GM21360 (cell line): Measurements from ENCODE around the gene KMT2E.

Experiments
- ATAC-seq: cut with Tn5 transposase; IDR thresholded peaks from one replicate; pipeline ENCODE4 v1.9.1; 2021; ENCODE audit warnings: mild to moderate bottlenecking, moderate library complexity; ENCODE audit not compliant: unreplicated experiment

Gene KMT2E

DNA sequence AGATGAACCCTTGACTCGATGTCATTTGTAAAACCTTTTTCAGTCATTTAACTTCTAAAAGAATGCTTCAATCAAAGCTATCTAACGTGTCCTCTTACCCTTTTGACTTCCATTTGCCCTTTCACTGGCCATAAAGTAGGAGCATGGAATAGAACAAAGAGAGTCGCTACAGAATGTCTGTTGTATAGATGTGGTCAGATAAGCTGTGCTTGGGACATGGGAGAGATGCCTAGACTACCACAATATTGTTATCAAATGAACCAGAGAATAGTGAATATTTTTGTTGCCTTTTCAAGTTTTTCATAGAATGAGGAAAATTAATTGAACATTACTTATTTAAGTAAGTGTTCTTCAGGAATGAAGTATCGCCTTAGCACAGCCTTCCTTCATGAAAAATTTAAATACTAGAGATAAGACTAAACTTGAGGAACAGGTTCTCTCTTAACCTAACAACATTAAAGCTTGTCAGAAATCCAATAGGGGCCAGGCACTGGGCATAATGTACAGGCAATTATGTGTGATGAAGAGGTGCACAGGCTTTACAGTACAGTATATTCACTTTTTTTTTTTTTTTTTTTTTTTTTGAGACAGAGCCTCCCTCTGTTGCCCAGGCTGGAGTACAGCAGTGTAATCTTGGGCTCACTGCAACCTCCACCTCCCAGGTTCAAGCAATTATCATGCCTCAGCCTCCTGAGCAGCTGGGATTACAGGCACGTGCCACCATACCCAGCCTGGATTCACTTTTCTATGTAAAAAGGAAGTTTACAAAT, 7.5 kb upstream of the KMT2E start:
- ATAC-seq, result no peak

DNA sequence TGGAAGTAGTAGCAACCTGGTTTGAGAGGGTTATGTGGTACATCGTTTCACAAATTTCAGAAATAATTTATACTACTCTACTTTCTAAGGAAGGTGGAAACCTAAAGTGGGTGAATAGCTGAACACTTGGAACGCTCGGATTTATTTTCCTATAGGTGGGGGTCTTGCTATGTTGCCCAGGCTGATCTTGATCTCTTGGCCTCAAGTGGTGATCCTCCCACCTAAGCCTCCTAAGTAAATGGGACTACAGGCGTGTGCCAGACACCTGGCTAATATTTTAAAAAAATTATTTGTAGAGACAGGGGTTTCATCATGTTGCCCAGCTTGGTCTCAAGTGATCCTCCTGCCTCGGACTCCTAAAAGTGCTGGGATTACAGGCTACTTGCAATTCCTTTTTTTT, 6.7 kb upstream of the KMT2E start:
- no peak for ATAC-seq

DNA sequence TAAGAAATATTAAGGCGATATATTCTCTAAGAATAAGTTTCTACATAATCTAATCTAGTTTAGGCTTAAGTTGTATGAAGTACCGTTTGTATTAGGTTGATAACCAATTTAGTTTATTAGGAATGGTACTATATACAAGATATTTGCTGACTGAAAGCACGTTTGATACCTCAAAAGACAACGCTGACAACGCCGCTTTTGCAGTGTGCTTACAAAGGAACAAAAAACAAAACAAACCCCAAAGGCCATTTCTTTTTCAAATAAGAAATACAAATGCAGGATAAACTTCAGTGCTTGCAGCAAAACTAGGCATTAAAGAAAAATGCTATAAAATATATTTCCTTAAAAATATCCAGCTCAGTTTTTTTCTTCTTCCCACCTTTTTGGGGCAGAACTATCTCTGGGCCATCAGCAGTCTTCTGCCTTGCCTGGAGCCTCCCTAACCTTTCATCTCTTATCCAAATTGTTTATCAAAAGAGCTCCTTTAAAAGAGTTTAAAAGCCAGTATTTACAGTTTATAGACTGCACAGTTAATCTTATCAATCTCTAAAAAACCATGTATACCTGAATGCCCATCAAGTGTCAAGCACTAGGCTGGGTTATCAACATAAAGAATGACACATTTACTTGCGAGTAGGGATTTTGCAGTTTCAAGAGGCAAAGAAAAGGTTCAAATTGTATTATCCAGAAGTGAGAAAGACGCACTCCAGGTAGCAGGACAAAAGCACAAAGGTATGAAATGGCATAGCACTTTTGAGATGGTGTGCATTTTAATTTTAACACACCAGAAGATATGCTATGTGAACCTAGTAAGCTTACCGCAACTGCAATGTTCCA, 4.1 kb upstream of the KMT2E start:
- ATAC-seq, result no peak

DNA sequence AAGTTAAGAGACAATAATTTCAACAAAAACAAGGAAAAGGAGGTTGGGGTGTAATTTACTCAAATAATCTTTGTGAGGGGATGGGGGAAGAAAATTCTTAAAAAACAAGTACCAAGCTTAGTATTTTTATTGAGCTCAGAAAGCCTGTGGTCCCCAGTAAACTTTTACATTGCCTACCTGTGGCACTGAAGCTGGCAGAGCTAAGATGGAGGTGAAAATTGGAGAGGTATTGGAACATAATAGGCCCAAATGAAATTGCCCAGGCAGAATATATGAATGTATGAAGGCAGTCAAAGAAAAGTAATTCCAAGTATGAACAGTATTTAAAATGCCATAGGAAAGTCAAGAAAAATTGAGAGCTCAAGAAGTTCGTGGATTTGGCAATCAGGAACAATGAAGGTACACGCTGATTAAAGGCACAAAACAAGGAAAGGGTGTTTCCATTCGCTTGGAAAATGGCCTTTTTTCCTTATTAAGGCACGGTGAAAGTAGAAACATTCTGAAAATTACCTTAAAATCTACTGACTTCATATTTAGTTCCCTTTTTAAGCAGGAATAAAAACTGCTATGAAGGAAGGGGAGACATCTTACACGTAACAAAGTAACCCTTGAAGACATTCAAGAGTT, 3.4 kb upstream of the KMT2E start:
- ATAC-seq, result no peak

DNA sequence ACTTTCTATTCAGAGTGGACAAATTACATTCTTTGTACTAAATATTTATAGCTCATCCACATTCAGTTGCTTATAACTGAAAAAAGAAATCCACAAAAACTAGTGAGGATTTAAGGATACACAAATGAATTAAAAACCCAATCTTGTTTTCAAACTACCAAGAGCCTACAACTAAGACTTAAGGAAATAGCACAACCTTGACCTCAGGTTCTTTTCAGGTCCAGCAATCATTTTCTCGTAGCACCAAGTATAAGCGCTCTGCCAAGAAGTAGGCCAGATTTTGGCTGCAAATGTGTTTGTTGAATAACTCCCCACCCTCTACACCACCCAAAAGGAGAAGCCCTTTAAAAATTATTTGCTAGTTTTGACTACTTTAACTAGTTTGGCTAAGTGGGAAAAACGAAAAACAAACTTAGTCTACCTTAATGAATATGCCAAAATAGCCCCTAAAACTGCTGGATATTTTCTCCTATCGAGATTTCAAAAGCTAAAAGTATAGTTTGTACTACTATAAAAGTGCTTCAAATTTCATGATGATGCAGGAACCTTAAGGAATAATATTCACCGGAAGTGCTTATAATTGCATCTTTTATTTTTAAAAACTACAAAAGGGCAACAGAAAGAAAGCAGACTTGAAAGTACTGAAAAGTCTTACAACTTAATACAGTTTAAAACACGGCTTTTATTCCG, 2.7 kb upstream of the KMT2E start:
- ATAC-seq, result no peak

DNA sequence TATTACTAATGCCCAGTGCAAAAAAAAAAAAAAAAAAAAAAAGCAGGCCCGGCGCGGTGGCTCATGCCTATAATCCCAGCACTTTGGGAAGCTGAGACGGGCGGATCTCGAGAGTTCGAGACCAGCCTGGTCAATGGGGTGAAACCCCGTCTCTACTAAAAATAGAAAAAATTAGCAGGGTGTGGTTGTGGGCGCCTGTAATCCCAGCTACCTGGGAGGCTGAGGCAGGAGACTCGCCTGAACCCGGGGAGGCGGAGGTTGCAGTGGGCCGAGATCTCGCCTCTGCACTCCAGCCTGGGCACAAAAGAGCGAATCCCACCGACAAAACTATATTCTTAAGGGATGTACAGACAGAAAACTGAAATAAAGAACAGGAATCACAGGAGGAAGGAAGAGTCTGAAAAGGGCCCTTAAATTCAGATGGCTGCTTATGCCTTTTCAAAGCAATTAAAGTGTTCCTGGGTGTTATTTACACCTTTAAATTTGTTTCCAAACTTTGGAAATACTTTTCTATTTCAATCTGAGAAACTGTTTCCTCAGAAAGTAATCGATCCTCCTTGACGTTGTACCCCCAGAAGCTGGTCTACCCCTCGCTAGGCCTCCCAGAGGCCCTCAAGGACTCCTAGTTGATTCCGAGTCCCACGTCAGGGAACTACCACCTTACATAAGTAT, 2.0 kb upstream of the KMT2E start:
- no peak for ATAC-seq

DNA sequence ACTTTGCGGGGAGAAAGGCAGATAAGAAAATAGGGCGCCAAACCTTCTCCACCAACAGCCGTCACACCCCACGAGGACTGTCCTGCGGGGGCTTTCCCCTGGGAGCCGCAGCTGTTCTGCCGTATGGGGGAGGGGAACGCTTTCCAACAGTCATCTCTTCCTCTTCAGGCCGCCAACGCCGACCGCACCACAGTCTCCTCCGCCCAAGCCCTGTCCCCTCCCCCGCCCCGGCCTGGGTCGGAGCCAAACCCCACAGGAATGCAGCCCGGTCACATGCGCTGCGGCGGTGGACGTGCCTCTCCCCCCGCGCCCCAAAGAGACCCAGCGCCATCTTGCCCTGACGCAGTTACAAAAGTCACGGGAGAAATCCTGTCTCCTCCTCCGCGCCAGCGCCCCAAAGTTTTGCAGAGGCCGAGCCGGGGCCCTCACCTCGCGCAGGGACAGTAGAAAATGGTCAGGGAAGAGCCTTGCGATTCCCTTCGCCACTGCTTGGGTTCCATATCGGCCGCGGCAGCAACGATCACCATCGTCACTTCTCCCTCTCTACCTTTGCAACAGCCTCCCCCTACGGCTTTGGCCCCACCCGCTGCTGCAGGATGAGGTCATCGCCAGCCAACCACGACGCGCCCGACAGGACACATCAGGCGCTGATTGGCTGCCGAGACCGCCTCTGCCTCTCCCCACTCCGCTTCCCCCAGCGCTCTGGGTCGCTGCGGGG, 1.3 kb upstream of the KMT2E start:
- ATAC-seq, result peak; percentile 67

DNA sequence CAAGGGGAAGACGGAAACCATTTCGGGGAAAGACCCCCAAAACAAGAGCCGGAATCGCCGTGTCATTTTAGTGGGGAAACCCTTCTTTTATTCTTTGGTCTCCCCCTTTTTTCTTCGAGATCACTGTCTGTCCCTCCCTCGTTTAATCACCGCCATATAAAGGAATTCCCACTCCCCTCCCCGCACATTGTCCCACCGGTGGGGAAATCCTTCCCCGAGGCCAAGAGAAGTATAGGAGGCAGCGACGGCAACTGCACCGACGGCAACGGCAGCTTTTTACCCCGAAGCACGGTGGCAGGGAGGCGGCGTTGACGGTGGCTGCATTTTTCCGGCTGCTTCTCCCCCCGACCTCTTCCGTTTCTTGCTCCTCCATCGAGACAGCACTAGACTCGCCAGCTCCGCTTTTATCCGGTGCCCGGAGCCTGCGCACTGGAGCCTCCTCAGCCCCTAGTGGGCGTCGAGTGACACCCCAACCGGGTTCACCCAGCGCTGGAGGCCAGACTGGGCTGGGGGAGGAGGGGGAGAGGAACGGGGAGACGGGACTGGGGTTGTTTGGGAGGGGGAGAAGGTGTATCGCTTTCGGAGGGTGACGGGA, 687 bp upstream of the KMT2E start:
- peak; percentile 32 for ATAC-seq

DNA sequence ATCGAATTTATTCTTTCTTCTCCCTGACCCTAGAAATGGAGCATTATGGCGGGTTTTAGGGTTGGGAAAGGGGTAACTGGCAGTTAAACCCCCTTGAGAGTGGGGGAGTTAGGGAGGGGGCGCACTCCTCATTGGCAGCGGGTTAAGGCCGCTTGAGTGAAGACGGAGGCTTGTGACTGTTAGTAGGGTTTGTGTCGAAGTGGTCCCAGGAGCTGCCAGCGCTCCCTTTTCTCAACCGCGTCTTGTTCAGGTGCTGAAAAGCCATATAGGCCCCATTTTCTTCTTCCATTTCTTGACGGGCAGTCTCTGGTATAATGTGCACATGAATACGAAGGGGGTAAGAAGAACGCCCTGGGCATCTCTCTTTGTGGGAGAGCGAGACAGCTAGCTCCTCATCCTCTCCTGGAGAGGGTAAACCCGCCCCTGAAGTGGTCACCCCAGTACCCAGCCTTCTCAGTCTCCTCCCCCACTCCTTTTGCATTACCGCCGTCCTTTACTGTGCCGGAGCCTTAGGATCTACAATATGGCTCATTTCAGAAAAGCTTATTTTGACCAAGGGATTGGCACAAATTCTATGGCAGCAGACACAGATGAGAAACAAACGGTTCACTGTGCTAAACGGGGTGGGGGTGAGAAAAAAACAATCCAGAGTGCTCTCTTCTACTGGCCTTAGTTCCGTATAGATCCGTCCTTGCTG, 836 bp downstream of the KMT2E start:
- ATAC-seq, result no peak

DNA sequence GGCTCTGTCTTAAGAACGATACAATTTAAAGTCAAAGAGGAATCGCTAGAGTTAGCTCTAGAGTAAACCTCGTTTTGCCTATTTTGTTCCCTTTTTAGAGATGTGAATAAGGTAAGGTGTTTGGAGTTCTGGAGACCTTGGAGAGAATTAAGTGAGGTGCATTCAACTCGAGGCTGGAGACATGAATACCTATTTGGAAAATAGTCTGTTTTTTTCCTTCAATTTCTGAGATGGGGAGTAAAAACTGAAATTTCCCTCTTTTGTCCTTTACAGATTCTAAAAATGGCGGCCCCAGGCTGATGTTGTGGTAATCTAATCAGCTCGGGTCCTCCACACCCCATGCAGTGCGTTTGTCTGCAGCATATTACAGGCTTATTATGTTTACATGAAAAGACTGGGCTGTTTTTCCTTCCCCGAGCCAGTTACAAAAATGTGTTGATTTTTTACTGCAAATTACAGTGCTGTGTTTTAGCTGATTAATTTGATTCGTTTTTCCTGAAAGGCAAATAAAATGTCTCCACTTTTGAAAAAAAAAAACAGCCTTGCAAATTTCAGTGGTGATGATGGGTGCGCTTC, 1.5 kb downstream of the KMT2E start:
- no peak for ATAC-seq

DNA sequence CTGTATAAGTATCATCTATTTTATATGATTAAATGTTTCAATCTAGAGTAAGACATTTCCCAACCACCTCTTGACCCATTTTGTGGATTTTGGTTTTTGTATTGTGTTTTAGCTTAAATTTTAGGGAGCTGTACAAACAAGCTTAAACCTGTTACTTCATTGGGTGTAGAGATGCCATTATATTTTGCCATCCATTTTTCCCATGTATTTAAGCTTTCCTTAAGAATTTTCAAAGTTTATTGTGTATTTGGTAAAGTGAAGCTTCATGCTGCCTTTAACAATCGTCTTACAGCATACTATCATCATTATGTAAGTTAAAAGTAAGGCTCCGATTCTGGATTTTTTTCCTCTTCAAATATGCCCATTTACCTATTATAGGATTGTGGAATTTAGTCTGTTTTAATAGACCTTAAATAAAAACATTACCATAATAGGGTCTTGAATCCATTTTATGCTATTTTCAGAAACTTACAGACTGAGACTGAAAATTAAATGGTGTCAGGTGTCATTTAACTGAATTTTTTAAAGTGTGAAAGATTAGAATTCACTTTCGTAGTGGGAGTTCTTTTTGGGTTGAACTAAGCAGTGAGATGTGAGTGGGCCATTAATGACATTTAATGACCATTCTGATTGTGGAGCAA, 2.2 kb downstream of the KMT2E start:
- ATAC-seq, result no peak

DNA sequence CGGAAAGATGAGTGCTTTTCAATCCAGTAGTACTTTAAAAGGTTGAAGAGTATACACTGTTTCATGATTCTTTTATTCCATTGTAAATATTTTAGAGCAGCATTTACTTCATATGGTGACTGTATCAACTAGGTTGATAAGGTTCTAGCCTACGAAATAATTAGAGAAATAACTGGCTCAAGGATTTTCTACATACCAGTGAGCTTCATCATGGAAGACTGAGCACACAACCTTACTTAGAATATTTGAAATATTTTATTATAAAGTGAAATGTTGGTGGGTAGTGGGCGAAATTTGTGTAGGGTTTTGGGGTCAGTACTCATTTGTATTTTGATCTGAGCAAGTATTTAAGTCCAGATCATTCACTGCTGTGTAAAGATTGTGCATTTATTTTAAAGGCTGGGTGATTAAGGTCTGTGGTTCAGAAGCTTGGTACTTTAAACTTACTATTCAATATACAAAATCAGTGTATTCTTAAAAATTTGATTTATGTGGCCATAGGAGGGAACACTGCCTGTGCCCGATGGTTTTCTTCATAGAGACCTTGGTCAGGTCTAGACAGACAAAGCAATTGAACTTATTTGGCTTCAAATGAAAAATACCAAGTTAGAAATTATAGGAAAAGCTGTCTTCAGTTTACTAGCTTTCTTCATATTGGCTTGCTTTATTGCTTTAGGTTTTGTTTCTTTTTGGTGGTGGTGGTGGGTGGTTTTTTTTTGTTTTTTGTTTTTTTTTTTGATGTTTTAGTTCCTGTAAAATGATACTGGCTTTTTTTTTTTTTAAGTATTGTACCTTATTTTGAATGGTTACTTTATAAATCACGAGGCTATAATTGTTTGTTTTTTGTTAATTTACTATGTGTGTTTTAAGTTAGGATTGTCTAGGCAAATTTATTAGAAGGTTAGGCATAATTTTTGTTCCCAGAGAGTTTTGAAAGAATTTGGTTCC, 3.0 kb downstream of the KMT2E start:
- ATAC-seq, result no peak

DNA sequence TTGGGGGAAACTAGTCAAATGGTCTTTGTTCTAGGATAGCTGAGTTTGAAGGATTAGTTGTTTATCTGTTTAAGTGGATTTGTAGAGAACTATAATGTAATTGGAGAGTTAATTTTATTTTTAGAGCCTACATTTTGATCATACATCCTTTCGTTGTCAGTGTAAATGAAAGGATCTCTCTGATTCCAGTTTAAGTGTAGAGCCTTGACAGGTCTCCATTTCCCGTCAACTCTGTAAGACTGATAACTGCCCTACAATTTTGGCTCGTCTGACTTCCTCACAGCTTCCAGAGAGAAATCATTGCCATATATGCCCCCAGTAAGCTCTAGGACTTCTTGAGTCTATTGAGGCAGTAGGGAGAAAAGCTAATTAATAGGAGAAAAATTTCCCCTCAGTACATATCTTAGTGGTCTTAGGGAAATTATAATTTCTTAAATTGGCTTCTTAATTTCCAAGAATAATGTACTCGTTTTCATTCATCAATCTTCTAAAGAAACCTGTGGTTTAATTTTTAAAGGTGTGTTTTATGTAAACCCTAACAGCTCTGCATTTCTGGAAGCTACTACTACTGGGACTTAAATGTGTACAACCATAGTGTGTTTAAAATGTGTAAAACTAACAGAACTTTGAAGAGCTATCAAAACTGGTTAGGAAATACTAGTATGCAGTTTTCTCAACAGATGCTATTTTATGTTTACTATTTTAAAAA, 3.8 kb downstream of the KMT2E start:
- no peak for ATAC-seq

DNA sequence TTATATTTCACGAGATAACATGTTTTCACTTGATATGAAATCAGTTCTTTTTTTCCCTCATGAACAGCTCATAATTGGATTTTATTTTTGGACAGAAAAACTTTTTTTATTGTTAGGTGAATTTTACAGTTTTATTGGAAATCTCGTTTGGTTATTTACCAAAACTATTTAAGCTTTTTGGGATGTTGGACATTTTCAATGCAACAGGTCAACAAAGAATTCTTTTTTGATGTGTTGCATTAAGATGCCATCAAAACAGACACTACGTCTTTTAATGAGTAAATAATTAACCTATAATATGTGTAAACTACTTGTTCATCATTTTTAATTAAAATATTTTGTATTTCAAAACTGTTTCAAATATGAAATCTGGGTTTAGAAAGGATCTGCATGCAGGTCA, 5.3 kb downstream of the KMT2E start:
- ATAC-seq, result no peak

DNA sequence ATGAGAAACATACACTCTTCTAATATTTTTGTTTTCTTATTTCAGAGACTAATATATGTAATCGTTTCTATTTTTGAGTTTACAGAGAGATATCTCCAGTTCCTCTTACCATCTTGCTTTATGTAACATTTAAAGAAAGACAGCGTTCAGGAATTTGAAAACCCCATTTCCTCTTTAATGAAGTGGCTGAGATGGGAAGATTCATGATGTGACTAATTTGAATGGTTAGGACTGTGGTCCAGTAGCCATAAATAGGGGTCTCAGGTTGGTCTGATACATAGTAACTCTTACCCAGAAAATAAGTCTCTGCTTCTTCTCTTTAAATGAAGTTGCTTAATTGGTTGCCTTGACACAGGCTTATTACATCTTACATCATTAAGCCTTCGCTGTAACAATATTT, 6.9 kb downstream of the KMT2E start:
- no peak for ATAC-seq

DNA sequence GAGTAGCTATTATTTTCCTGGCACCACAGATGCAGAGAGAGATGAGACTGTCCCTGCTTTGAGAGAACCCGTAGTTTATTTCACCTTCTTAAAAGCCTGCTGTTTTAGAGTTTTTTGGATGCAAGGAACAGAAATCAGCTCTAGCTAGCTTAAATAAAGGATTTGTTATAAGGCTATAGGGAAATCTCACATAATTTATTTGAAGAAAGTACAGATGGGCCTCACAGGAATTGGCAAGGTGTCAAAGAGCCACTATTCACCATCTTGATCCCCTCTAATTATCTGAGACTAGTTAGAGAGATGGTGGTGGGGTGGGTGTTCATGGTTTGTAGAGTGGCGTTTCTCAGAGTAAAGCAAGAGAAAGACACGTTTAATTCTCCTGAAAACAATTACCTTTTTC, 7.3 kb downstream of the KMT2E start:
- no peak for ATAC-seq

DNA sequence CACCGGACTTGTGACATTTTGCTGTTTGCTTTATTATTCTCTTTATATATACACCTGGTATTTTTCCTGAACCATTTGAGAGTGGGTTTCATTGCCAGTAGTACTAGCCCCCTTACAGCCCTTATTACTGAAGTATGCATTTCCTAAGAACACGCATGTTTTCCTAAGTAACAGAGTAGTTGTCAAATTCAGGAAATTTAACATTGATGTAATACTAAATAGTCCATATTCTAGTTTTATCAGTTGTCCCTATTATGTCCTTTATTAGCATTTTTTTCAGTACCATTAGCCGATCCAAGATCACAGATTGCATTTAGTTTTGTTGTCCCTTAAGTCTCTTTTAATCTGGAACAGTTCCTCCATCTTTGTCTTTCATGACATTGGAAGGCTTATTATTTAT, 8.0 kb downstream of the KMT2E start:
- no peak for ATAC-seq
